HG03442 (cell line): ENCODE measurements around the gene NHS.
"Not testable (repeated sequence)": the region's sequence is repeated elsewhere in the genome, so short reads cannot be mapped to it uniquely, and the experiment has no call there.

Experiments used
- ATAC-seq: cut with Tn5 transposase; IDR thresholded peaks from one replicate; pipeline ENCODE4 v1.9.1; 2021; ENCODE audit warnings: mild to moderate bottlenecking, moderate library complexity; ENCODE audit not compliant: unreplicated experiment

NHS gene

GRCh38 chrX:17544821-17545220 is 169.8 kb downstream of the NHS start:
- no peak for ATAC-seq

DNA sequence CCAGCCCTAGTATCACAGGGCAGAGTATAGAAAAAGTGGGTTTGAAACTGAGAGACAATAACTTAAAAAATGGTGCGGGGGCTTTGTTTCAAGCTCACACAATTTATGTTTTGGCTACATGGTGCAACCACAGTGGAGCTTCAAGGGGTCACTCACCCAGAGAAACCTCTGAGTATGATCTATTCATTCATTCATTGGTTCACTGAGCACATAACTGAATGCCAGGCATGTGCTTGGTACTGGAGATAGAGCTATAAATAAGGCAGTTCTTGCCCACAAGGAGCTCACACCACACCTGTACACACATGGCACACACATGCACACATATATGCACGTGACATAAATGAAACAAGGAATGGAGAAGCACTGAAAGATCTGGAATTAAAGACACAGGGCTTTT is 171.4 kb downstream of the NHS start:
- ATAC-seq, result no peak

GRCh38 chrX:17547658-17548057 is 172.7 kb downstream of the NHS start:
- peak; percentile 77 for ATAC-seq

- ATAC-seq, result no peak
Measured at GRCh38 chrX:17549107-17549651, 174.2 kb downstream of the NHS start.

GRCh38 chrX:17550011-17550410 is 175.0 kb downstream of the NHS start:
- no peak for ATAC-seq

DNA sequence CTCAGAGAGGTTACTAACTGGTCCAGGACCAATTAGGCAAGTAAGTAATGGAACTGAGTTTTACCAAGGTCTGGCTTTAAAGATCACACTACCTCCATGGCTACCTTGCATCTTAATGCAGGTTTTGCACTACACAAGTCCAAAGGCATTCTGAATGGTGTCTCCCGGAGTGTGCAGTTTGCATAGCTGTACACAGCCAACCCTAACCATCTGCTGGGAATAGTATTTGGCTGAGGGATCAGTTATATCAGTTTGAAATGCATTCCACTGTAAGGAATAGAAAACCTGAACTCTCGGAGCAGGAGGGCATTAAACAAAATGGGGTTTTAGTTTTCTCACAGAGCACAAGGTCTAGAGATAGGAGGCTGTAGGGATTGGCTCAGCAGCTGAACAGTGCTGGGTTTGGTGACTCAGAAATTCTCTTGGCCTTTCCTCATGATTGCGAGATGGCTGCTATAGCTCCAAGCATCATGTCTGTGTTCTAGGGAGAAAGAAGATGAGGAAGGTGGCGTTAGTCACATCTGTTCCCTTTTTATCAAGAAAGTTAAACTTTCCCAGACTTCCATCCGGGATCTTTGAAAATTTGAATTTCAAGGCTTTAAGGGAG is 177.1 kb downstream of the NHS start:
- no peak for ATAC-seq

DNA sequence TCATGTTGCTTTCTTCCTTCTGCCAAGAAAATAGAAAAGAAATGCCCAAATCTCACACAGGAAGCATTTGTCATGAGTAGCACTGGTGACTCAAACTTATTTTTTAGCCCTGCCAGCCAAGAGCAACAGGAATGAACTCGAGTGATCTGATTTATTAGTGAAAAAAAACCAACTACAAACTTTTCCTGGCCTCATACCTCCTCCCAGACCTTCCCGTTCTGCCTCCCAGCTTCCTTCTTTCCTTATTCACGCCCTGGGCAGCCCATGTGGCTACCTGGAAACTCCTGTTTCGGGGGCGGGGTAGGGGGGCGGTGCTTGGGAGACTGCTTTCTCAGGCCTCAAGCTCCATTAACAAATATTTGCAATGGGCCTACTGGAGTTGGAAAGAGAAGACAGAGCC is 178.5 kb downstream of the NHS start:
- ATAC-seq, result no peak

- ATAC-seq, result no peak
Measured at GRCh38 chrX:17553961-17554482, 179.0 kb downstream of the NHS start.

DNA sequence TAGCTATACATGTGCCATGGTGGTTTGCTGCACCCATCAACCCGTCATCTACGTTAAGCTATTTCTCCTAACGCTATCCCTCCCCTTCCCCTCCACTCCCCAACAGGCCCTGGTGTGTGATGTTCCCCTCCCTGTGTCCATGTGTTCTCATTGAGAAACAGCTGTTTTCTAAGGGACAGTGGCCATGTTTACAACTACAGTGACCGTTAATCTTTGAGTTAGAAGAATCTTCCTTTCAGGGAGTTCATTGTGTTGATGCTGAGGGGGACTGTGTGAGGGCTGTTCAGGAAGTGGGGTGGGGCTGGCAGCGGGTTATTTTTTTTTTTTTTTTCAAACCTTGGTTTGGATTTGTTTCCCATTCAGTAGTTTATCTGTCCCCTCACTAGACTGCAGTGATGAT is 179.9 kb downstream of the NHS start:
- ATAC-seq, result no peak

GRCh38 chrX:17555846-17556245 is 180.8 kb downstream of the NHS start:
- ATAC-seq, result no peak

- no peak for ATAC-seq
Measured at GRCh38 chrX:17559728-17560379, 184.9 kb downstream of the NHS start.

DNA sequence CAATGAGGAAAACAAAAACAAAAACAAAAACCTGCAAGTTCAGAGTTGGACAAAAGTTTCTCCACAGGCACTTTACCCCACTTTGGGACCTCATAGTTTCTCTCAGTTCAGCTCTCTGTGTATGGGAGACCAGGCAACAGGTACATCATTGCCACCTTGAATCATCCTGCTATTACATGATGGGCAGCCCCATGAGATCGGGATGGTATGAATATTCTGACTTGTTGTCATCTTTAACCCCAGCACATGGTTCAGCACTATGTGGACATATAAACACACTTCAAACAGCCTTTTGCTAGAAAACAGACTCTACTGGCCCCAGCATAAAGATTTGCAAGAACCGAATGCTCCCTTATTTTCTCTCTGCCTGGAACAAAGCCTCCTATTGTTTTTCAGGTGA is 185.4 kb downstream of the NHS start:
- no peak for ATAC-seq

- ATAC-seq, result no peak
Measured at GRCh38 chrX:17563076-17563475, 188.1 kb downstream of the NHS start.

DNA sequence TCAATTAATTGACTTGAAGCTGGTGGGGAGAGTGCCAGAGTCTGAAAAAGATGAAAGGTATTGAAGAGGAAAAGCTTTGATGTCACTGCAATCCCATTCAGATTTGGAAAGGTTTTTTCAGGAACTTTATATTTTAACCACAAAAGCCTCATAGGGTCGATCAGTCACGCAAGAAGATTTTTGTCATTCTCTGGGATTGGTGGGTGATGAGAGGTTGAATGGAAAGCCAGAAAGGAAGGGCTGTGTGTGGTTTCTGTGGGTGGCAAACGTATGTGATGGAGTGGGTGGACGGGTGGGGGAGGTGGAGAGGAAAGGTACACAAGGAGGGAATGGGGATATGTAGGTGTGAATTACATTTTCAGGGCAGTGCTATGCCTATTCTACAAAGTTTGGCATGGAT is 188.5 kb downstream of the NHS start:
- no peak for ATAC-seq

- ATAC-seq, result no peak
Measured at GRCh38 chrX:17564689-17565409, 189.8 kb downstream of the NHS start.

DNA sequence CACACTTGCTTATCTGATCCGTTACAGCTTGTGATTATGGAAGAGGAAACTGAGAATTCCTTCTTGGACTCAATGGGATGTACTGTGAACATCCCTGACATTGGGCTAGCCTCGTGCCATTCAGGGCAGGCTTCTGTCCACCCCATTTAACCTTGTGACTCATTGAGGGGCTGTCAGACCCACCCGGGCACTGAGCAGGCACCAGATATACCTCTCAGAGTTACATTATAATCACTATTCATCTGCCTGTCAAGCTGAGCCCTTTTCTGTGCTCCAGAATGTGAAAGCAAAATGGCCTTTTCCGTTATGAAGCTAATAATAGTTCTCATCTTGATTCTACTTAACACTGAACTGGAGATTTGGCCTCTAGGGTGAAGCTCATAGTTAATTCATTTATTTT is 191.7 kb downstream of the NHS start:
- no peak for ATAC-seq

DNA sequence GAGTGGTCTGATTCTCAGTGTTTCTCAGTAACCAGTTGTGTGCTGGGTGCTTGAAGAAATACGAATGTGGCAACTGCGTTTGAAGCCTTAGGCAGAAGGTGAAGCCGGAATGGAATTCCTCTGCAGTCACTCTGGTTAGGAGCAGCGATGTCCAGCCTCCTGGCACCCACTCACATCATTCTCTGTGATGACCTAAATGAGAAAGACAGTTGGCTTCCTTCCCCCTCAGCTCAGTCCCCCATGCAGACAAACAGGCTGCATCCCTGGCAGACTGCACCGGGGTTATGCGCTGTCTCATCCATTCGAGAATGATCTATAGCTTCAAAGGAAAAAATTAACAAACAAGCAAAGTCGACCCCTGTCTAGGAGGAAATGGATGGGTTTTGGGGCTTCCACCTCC is 192.2 kb downstream of the NHS start:
- no peak for ATAC-seq

- no peak for ATAC-seq
Measured at GRCh38 chrX:17567821-17568220, 192.8 kb downstream of the NHS start.

- not testable (repeated sequence) for ATAC-seq
Measured at GRCh38 chrX:17568804-17569203, 193.8 kb downstream of the NHS start.

DNA sequence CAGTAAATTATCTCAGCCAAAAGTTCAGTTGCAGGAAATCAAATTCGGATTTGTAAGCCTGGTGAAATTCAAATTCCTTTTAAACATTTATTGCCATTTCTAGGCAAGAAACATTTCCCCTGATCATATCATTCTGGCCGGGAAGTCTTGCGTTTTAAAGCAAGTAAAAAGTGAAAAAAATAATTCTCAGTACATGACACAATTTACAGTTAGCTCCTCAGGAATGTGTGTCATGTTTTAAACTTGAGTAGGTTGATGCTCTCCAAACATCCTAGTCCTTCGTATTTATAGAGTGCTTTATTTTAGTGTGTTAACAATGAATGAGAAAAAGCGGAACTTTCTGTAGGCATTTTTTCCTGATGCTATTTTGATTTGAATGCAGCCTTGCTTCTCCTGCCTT is 204.0 kb downstream of the NHS start:
- ATAC-seq, result no peak

DNA sequence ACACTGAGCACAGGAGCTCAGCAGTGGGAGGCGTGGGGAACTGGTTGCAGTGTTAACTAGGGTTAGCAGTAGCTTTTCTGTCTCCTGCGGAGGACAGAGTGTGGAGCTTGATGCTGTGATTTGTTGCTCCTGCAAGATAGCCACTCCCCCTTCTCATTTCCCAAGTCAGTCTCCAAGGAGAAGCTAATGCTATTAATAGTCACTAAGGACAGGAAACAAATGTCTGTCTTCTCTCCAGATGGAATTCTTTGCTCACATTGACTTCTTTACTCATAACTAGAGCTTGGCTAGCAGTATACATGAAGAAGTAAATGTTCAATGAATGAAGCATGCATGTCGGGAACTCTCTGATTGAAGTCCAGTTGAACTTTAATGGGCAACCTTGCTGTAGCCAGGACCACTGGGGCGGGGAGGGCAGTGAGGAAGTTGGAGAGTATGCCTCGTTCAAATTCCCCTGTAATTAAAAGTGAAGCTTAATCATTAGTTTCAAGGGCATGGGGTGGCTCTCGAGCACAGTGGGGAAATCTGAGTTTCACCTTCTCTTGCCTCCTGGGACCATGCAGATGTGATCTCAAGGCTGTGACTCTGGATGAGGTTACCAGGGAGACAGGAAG is 205.6 kb downstream of the NHS start:
- ATAC-seq, result no peak
